ENCODE measurements around the gene SETD5. TPM values are rescaled to one million over a fixed set of nuclear protein-coding genes. Genes with fewer than 3 reads are reported as not detected.

SETD5 gene
- total RNA-seq, 1 experiment from 2014 or later, result 74.9 TPM

DNA sequence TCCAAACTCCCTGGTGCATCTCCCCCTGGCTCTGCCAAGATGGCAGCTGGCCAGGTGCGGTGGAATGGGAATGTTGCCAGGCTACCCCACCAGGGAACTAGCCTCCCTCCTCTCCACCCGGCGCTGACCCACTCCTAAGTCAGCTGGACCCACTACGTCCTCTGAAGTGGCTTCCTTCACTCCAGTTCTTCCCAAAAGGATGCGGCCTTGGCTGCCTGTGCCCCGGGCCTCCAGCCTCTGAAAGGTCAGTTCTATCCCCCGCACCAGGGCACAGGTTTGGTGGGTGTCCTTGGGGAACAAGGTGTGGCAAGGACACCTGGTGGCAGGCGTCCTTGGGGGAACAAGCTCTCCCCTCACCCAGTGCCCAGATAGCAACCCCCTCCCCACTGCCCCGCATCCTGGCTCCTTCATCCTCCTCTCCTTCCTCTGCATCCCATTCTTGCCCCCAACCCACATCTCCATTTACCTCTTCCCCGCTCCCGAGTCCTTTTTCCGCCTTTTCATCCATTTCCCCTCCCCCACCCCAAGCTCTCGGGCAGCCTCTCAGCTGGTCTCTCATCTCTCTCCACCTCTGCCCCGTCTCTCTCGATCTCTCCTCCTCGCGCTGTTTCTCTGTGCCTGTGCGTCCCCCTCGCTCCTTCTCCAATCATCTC is 102.2 kb downstream of the SETD5 start:
- no peaks in the 10 kb centered on the region; the same call in 1 of the 2 replicates for H3K36me3 ChIP-seq (ENCODE audit: low read depth, low read length)
- TF ChIP-seq EZH2 (IDR thresholded peaks at IDR 0.05; ENCODE audit: low read length, unreplicated experiment), result no peak
- TF ChIP-seq, protein P1, sequence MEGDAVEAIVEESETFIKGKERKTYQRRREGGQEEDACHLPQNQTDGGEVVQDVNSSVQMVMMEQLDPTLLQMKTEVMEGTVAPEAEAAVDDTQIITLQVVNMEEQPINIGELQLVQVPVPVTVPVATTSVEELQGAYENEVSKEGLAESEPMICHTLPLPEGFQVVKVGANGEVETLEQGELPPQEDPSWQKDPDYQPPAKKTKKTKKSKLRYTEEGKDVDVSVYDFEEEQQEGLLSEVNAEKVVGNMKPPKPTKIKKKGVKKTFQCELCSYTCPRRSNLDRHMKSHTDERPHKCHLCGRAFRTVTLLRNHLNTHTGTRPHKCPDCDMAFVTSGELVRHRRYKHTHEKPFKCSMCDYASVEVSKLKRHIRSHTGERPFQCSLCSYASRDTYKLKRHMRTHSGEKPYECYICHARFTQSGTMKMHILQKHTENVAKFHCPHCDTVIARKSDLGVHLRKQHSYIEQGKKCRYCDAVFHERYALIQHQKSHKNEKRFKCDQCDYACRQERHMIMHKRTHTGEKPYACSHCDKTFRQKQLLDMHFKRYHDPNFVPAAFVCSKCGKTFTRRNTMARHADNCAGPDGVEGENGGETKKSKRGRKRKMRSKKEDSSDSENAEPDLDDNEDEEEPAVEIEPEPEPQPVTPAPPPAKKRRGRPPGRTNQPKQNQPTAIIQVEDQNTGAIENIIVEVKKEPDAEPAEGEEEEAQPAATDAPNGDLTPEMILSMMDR (conservative IDR thresholded peaks at IDR 0.05; ENCODE audit: low read depth, low read length), result no peak
- ChIA-PET POLR2A (ENCODE audit: unreplicated experiment) (no interaction called here), CTCF (interaction anchor here (1.1 kb wide), 1 partner anchor 146 kb away, joined by 7 read pairs; no protein-coding TSS in a partner anchor)
- H3K4me2 ChIP-seq (ENCODE audit: low read length), result peak overlapping the region; percentile 21
- no peak overlapping the region for H3K27ac ChIP-seq (ENCODE audit: low read length)
- H3K9me2 ChIP-seq (replicated peaks; ENCODE audit: low read length), result no peaks in the 10 kb centered on the region
- no peaks in the 10 kb centered on the region for H3K27me3 ChIP-seq (ENCODE audit: low read length)
- no peaks in the 10 kb centered on the region for H3K79me2 ChIP-seq (ENCODE audit: low read length)
- intact Hi-C loops (cut with micrococcal nuclease), result no loop called here
- peaks cover 18% of the 10 kb centered on the region for H3K4me1 ChIP-seq (ENCODE audit: insufficient read depth, low read length)
- no peak for DNase-seq
- H3K9me3 ChIP-seq (ENCODE audit: low read length), result no peaks in the 10 kb centered on the region
- H3K9ac ChIP-seq (ENCODE audit: low read length), result no peak overlapping the region
- no peak overlapping the region for H3K4me3 ChIP-seq (ENCODE audit: low read length)
- no peak for ATAC-seq
- no peaks in the 10 kb centered on the region for H3F3A ChIP-seq (ENCODE audit: low read length, unreplicated experiment)
- no TSS peak for BruUV-seq (replicated peaks)
- H2AFZ ChIP-seq (ENCODE audit: low read length), result peak overlapping the region; percentile 31; the same call in 1 of the 2 replicates
- no peaks in the 10 kb centered on the region for H4K20me1 ChIP-seq (ENCODE audit: low read length)

DNA sequence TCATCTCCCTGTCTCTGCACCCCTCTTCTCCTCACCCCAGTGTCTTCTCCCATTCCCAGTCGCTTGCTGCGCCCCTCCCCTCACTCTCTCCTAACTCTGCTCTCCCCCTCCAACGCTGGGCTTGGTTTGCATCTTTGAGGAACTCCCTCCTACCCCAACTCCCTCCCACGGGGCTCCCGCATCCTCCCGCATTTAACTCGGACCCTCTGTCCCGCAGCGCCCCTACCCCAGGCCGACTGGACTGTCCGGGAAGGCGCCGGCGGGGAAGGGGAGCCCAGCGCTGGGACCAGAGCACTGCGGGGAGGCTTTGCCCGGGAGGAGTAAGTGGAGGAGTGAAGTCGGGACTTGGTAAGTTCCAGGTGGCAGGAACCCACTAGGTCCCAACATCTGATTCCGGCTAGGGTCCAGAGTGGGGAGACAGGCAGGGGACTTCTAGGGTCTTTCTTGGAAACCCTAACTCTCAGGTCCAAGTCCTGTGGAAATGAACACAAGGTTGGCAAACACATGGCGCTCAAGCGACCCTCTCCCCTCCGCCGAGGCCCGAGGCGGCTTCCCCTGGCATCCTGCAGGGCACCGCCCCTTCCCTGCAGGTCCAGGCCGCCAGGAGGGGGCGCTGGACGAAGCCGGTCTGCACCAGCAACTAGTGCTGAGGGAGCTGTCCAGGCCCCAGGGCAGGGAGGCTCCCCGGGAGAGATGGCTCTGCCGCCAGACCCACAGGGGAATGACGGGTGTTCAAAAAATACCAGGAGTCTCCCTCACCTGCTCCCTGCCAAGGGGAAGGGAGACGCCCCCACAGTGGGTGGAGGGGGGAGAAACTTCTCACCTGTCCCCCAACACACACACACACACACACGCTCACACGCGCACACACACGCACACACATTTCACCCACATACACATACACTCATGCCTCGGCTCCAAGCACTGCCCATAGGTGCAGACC is 103.0 kb downstream of the SETD5 start:
- H3K4me1 ChIP-seq (ENCODE audit: insufficient read depth, low read length), result peaks cover 18% of the 10 kb centered on the region
- no peak for TF ChIP-seq EZH2 (IDR thresholded peaks at IDR 0.05; ENCODE audit: low read length, unreplicated experiment)
- TF ChIP-seq, protein P1 (conservative IDR thresholded peaks at IDR 0.05; ENCODE audit: low read depth, low read length), result peak; percentile 92
- no peaks in the 10 kb centered on the region for H3F3A ChIP-seq (ENCODE audit: low read length, unreplicated experiment)
- H3K79me2 ChIP-seq (ENCODE audit: low read length), result no peaks in the 10 kb centered on the region
- ChIA-PET CTCF (interaction anchor here (0.5 to 1.1 kb wide), 6 partner anchors 8 to 714 kb away, joined by 3 to 7 read pairs (median 4); no protein-coding TSS in a partner anchor), POLR2A (ENCODE audit: unreplicated experiment) (no interaction called here)
- peak overlapping the region; percentile 21 for H3K4me2 ChIP-seq (ENCODE audit: low read length)
- intact Hi-C loops (cut with micrococcal nuclease), result no loop called here
- H3K4me3 ChIP-seq (ENCODE audit: low read length), result peak overlapping the region; percentile 34; the same call in 1 of the 2 replicates
- H3K36me3 ChIP-seq (ENCODE audit: low read depth, low read length), result no peaks in the 10 kb centered on the region; the same call in 1 of the 2 replicates
- peak overlapping the region; percentile 31; the same call in 1 of the 2 replicates for H2AFZ ChIP-seq (ENCODE audit: low read length)
- no peaks in the 10 kb centered on the region for H3K9me3 ChIP-seq (ENCODE audit: low read length)
- DNase-seq, result peak; percentile 85
- no peak overlapping the region for H3K9ac ChIP-seq (ENCODE audit: low read length)
- H3K9me2 ChIP-seq (replicated peaks; ENCODE audit: low read length), result no peaks in the 10 kb centered on the region
- no TSS peak for BruUV-seq (replicated peaks)
- no peaks in the 10 kb centered on the region for H4K20me1 ChIP-seq (ENCODE audit: low read length)
- peak; percentile 79 for ATAC-seq
- H3K27ac ChIP-seq (ENCODE audit: low read length), result no peak overlapping the region
- no peaks in the 10 kb centered on the region for H3K27me3 ChIP-seq (ENCODE audit: low read length)

Data from PC-3 (cell line).